Measurements from ENCODE around the gene SLC39A1.
A peak's percentile ranks its signal among the peaks of the same experiment; 100 is the strongest.

The SLC39A1 gene

GRCh38 chr1:153987621-153988020, 24.3 kb upstream of the SLC39A1 start:
- DNase-seq (ENCODE audit: low read depth in 1 of 2, low spot score in 1 of 2) = no peak
- TF ChIP-seq GABPA (IDR thresholded peaks at IDR 0.05; ENCODE audit: low read depth) (no peak), REST (IDR thresholded peaks at IDR 0.05; ENCODE audit: insufficient replicate concordance, low read depth) (no peak), POLR2AphosphoS5 (IDR thresholded peaks at IDR 0.05; ENCODE audit: low read depth) (no peak), SPI1 (IDR thresholded peaks at IDR 0.05; ENCODE audit: borderline replicate concordance, low read depth) (no peak)
- TF ChIP-seq, protein P1, sequence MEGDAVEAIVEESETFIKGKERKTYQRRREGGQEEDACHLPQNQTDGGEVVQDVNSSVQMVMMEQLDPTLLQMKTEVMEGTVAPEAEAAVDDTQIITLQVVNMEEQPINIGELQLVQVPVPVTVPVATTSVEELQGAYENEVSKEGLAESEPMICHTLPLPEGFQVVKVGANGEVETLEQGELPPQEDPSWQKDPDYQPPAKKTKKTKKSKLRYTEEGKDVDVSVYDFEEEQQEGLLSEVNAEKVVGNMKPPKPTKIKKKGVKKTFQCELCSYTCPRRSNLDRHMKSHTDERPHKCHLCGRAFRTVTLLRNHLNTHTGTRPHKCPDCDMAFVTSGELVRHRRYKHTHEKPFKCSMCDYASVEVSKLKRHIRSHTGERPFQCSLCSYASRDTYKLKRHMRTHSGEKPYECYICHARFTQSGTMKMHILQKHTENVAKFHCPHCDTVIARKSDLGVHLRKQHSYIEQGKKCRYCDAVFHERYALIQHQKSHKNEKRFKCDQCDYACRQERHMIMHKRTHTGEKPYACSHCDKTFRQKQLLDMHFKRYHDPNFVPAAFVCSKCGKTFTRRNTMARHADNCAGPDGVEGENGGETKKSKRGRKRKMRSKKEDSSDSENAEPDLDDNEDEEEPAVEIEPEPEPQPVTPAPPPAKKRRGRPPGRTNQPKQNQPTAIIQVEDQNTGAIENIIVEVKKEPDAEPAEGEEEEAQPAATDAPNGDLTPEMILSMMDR (IDR thresholded peaks at IDR 0.05; ENCODE audit: insufficient read depth, low read length) = no peak
- no peak overlapping the region; the same call in 1 of the 2 replicates for H3K27ac ChIP-seq (replicated peaks)
- H3K27me3 ChIP-seq (ENCODE audit: insufficient read depth, poor library complexity, severe bottlenecking) = no peaks in the 10 kb centered on the region
- H3K4me3 ChIP-seq (replicated peaks; ENCODE audit: insufficient read depth, low read length) = peak overlapping the region; percentile 8; the same call in 1 of the 2 replicates

DNA sequence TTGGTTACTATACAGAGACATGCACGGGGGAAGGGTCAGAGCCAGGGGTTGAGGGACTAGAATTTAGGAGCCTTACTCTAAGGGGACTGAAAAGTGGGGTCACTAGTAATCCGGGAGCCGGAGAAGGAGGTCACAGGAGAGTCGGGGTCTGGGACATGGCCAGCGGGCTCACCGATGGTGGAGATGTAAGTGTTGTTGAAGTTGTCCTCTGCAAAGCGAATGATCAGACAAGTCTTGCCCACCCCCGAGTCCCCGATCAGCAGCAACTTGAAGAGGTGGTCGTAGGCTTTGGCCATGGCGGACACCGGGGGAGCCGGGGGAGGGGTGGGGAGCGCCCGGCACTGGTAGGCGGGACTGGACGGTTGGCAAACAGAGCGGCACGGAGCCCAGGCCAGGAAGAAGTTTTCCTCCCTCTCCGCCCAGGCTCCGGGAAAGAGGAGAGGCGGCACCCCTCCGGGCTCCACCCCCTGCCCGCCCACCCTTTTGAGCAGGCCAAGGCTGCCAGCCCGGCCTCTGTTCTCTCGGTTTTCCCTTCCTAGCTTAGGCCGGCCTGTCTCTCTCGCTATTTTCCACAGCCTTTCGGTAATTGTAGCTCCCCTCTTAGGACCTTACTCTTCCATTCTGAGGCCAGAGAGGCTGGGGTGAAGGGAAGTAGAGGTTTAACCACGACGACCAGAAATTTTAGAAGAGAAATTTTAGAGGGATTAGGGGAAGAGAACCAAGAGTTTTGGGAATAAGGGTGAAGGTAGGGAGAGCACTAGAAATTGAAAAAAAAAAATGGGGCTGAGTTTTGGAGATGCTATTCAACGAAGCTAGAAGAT, 22.8 kb upstream of the SLC39A1 start, which contains the start of gene RAB13:
Gene RAB13 (minus strand): TSS at position 399 of the 821 bp plus-strand sequence. CDS start 103 bp downstream, at position 296.
- peak within 1 kb of the TSS; percentile 11 for H3K4me3 ChIP-seq (replicated peaks; ENCODE audit: insufficient read depth, low read length)

More for the DNA sequence above, 22.8 kb upstream of the SLC39A1 start, which contains the start of gene RAB13:
- H3K27me3 ChIP-seq (ENCODE audit: insufficient read depth, poor library complexity, severe bottlenecking) = no peaks in the 10 kb centered on the region
- H3K27ac ChIP-seq (replicated peaks) = peak within 1 kb of the TSS; percentile 60
- DNase-seq (ENCODE audit: low read depth in 1 of 2, low spot score in 1 of 2) = no peak
- TF ChIP-seq POLR2AphosphoS5 (IDR thresholded peaks at IDR 0.05; ENCODE audit: low read depth) = no peak
- TF ChIP-seq SPI1 (IDR thresholded peaks at IDR 0.05; ENCODE audit: borderline replicate concordance, low read depth) = no peak
- no peak for TF ChIP-seq GABPA (IDR thresholded peaks at IDR 0.05; ENCODE audit: low read depth)
- no peak for TF ChIP-seq REST (IDR thresholded peaks at IDR 0.05; ENCODE audit: insufficient replicate concordance, low read depth)
- TF ChIP-seq, protein P1 (IDR thresholded peaks at IDR 0.05; ENCODE audit: insufficient read depth, low read length) = no peak

Data from HL-60 (cell line).